Measurements from ENCODE around the gene SCAF1. TPM values are rescaled to one million over a fixed set of nuclear protein-coding genes. Genes with fewer than 3 reads are reported as not detected.

Gene SCAF1
- polyA plus RNA-seq, 1 donor = 36.4 TPM

GRCh38 chr19:49667473-49667872, 25.5 kb downstream of the SCAF1 start:
- no peak for DNase-seq

- no peak for DNase-seq
Observed at GRCh38 chr19:49669516-49669915, 27.5 kb downstream of the SCAF1 start.

- DNase-seq = peak; percentile 67
Observed at GRCh38 chr19:49672131-49672919, 30.3 kb downstream of the SCAF1 start.

GRCh38 chr19:49676136-49676783, 34.3 kb downstream of the SCAF1 start:
- DNase-seq = peak; percentile 94

- DNase-seq = peak; percentile 100
Observed at GRCh38 chr19:49676784-49677230, 34.8 kb downstream of the SCAF1 start.

- DNase-seq = peak; percentile 76
Observed at GRCh38 chr19:49677231-49677900, 35.4 kb downstream of the SCAF1 start, which contains the start of gene PRMT1. TSS of gene PRMT1 (plus strand) at chr19:49677271. CDS start at chr19:49677281, 10 bp downstream.

- DNase-seq = peak; percentile 79
Observed at GRCh38 chr19:49677901-49678674, 36.1 kb downstream of the SCAF1 start.

- no peak for DNase-seq
Observed at GRCh38 chr19:49678985-49679770, 37.2 kb downstream of the SCAF1 start.

GRCh38 chr19:49679771-49680413, 37.9 kb downstream of the SCAF1 start:
- DNase-seq = no peak

- peak; percentile 95 for DNase-seq
Observed at GRCh38 chr19:49680421-49681351, 38.7 kb downstream of the SCAF1 start.

- DNase-seq = no peak
Observed at GRCh38 chr19:49681830-49682229, 39.8 kb downstream of the SCAF1 start.

GRCh38 chr19:49682274-49682673, 40.3 kb downstream of the SCAF1 start:
- DNase-seq = no peak

- no peak for DNase-seq
Observed at GRCh38 chr19:49683814-49684250, 41.8 kb downstream of the SCAF1 start.

- DNase-seq = no peak
Observed at GRCh38 chr19:49684251-49684982, 42.4 kb downstream of the SCAF1 start.

- no peak for DNase-seq
Observed at GRCh38 chr19:49684983-49685553, 43.1 kb downstream of the SCAF1 start.

- DNase-seq = no peak
Observed at GRCh38 chr19:49685845-49686332, 43.9 kb downstream of the SCAF1 start.

GRCh38 chr19:49686503-49687088, 44.6 kb downstream of the SCAF1 start:
- no peak for DNase-seq

GRCh38 chr19:49687150-49687549, 45.1 kb downstream of the SCAF1 start:
- DNase-seq = no peak
